HCT116 (cell line): Measurements from ENCODE around the gene THEMIS. TPM values are rescaled to one million over a fixed set of nuclear protein-coding genes. Genes with fewer than 3 reads are reported as not detected.

ENCODE experiments used
- ATAC-seq: fragments of 200-7000 bp; cut with Tn5 transposase; 2 replicates; pipeline ENCODE4 v1.9.1; 2020; ENCODE audit warnings: mild to moderate bottlenecking, moderate library complexity
- BruUV-seq: library from RNA; stranded (reverse); fragments of 400-500 nt; replicated peaks from 2 replicates; lab custom pipeline; 2021; lab: Mats Ljungman, UMichigan
- CTCF ChIA-PET: fragments of 300-600 bp; sonication (Branson Sonifier 250); formaldehyde crosslinking; loops from one replicate; lab custom pipeline; 2021; ENCODE audit warnings: antibody characterized with exemption; lab: Charles Lee
- POLR2A ChIA-PET: fragments of 300-600, 350-600 bp; sonication (Branson Sonifier 250); formaldehyde crosslinking; loops from one replicate; lab custom pipeline; 2021; ENCODE audit warnings: antibody characterized with exemption; lab: Charles Lee
- RAD21 ChIA-PET, 2 experiments: fragments of 300-600 bp; sonication (Branson Sonifier 250); formaldehyde crosslinking; loops; one replicate each; lab custom pipeline; 2023; ENCODE audit warnings: low total read pairs in 2 of 2; ENCODE audit not compliant: uncharacterized antibody in 2 of 2, unreplicated experiment in 2 of 2, low non-redundant PET in 1 of 2; lab: Charles Lee
- DNase-seq: peaks from one replicate; pipeline ENCODE4 v3.0.0-alpha.2; 2010; ENCODE audit warnings: low read depth, low spot score
- H2AFZ ChIP-seq: fragments of 200-600 bp; shearing (Covaris generic), sonication (generic); 2 replicates; pipeline ENCODE4 v1.6.1; 2017; ENCODE audit warnings: low read depth, mixed run types, mixed read lengths, antibody characterized with exemption, low read length; ENCODE audit not compliant: poor library complexity, severe bottlenecking
- H3K27ac ChIP-seq: 2 replicates; pipeline ENCODE4 v1.5.1; 2012; ENCODE audit warnings: low read depth, low read length
- H3K27me3 ChIP-seq: fragments of 200-600 bp; sonication (generic); 2 replicates; pipeline ENCODE4 v1.6.1; 2016; ENCODE audit warnings: mixed run types, low read length, mixed read lengths; ENCODE audit not compliant: insufficient read depth
- H3K36me3 ChIP-seq, 2 experiments: fragments of 200-500 bp in 1 of 2; fragments of 200-600 bp in 1 of 2; sonication (Bioruptor generic) in 1 of 2; sonication (generic) in 1 of 2; 2 replicates each; pipeline versions ENCODE4 v1.5.1 to v1.6.1; 2014 to 2016; ENCODE audit warnings: low read length in 2 of 2, inconsistent platforms in 1 of 2, mixed read lengths in 1 of 2, mixed run types in 1 of 2; ENCODE audit not compliant: insufficient read depth in 2 of 2, control insufficient read depth in 1 of 2
- H3K4me1 ChIP-seq, 2 experiments: fragments of 200-600 bp in 1 of 2; sonication (generic) in 1 of 2; 2 replicates each; pipeline versions ENCODE4 v1.5.1 to v1.6.1; 2012 to 2017; ENCODE audit warnings: low read length in 2 of 2, inconsistent platforms in 1 of 2, mild to moderate bottlenecking in 1 of 2, mixed read lengths in 1 of 2, mixed run types in 1 of 2, moderate library complexity in 1 of 2; ENCODE audit not compliant: insufficient read depth in 2 of 2, control insufficient read depth in 1 of 2
- H3K4me2 ChIP-seq: fragments of 200-600 bp; sonication (generic); 2 replicates; pipeline ENCODE4 v1.6.1; 2017; ENCODE audit warnings: mixed run types, low read length, mixed read lengths
- H3K4me3 ChIP-seq, 2 experiments: fragments of 200-600 bp in 1 of 2; sonication (generic) in 1 of 2; replicated peaks in 1 of 2; 2 replicates each; pipeline ENCODE4 v1.5.1; 2011 to 2016; ENCODE audit warnings: low read length in 2 of 2, control low read depth in 1 of 2, low read depth in 1 of 2, mild to moderate bottlenecking in 1 of 2, mixed read lengths in 1 of 2, mixed run types in 1 of 2
- H3K79me2 ChIP-seq: fragments of 200-600 bp; sonication (generic); 2 replicates; pipeline ENCODE4 v1.6.1; 2017; ENCODE audit warnings: mild to moderate bottlenecking, mixed run types, low read length, moderate library complexity, mixed read lengths; ENCODE audit not compliant: insufficient read depth
- H3K9ac ChIP-seq: fragments of 200-600 bp; sonication (generic); 2 replicates; pipeline ENCODE4 v1.6.1; 2016; ENCODE audit warnings: low read length, mixed read lengths
- H3K9me2 ChIP-seq: fragments of 200-600 bp; sonication (generic), shearing (Covaris generic); 2 replicates; pipeline ENCODE4 v1.6.1; 2017; ENCODE audit warnings: mixed run types, mild to moderate bottlenecking, moderate library complexity; ENCODE audit not compliant: insufficient read depth
- H3K9me3 ChIP-seq, 2 experiments: fragments of 200-500 bp in 1 of 2; fragments of 200-600 bp in 1 of 2; sonication (Bioruptor generic) in 1 of 2; sonication (generic) in 1 of 2; 2 replicates each; pipeline ENCODE4 v1.6.1; 2014 to 2017; ENCODE audit warnings: low read length in 2 of 2, mixed read lengths in 2 of 2, inconsistent platforms in 1 of 2, low read depth in 1 of 2, mild to moderate bottlenecking in 1 of 2, mixed run types in 1 of 2, moderate library complexity in 1 of 2; ENCODE audit not compliant: control insufficient read depth in 1 of 2, insufficient read depth in 1 of 2
- H4K20me1 ChIP-seq: fragments of 200-600 bp; sonication (generic), shearing (Covaris generic); 2 replicates; pipeline ENCODE4 v1.6.1; 2017; ENCODE audit warnings: mixed run types, mild to moderate bottlenecking, moderate library complexity; ENCODE audit not compliant: insufficient read depth
- CBX3 ChIP-seq: IDR thresholded peaks from 2 replicates; pipeline ENCODE4 v1.6.1; 2012; ENCODE audit warnings: low read depth
- ELF1 ChIP-seq: IDR thresholded peaks from 2 replicates; pipeline ENCODE4 v1.6.1; 2012; ENCODE audit warnings: low read depth, borderline replicate concordance
- EZH2 ChIP-seq: fragments of 200-600 bp; sonication (generic); IDR thresholded peaks from 2 replicates; pipeline ENCODE4 v1.6.1; 2017; ENCODE audit warnings: antibody characterized with exemption, mixed run types
- REST ChIP-seq: IDR thresholded peaks from 2 replicates; pipeline ENCODE4 v1.6.1; 2012; ENCODE audit warnings: low read depth
- SP1 ChIP-seq: IDR thresholded peaks from 2 replicates; pipeline ENCODE4 v1.6.1; 2012; ENCODE audit warnings: low read depth
- SRF ChIP-seq: IDR thresholded peaks from 2 replicates; pipeline ENCODE4 v1.6.1; 2012; ENCODE audit warnings: low read depth
- TCF7L2 ChIP-seq: IDR thresholded peaks from 2 replicates; pipeline ENCODE4 v1.7.0; 2011; ENCODE audit warnings: borderline replicate concordance, inconsistent platforms; ENCODE audit not compliant: insufficient read depth, insufficient read length; ENCODE audit errors: extremely low read depth
- ZFX ChIP-seq: fragments of 450-650 bp; IDR thresholded peaks from 2 replicates; pipeline ENCODE4 v1.6.1; 2017
- ZNF274 ChIP-seq: fragments of 200-500 bp; sonication (Bioruptor generic); IDR thresholded peaks from 2 replicates; pipeline ENCODE4 v1.6.1; 2014; ENCODE audit warnings: mild to moderate bottlenecking, low read depth, low read length, inconsistent platforms
- intact Hi-C: fragments of 100-400 bp; cut with micrococcal nuclease; formaldehyde crosslinking; loops from 2 replicates; pipeline ENCODE4 v1.10.0; 2022
- total RNA-seq: library from RNA; stranded (reverse); gene quantifications from one replicate; pipeline ENCODE4 v1.2.1, GENCODE V29; 2021; ENCODE audit not compliant: unreplicated experiment

Gene THEMIS
- total RNA-seq, 1 experiment from 2014 or later = 0.20 TPM

- no peak for ATAC-seq
- POLR2A ChIA-PET = no interaction called here
Observed at GRCh38 chr6:127924440-127924839, 23.6 kb upstream of the THEMIS start.

More at GRCh38 chr6:127924440-127924839, 23.6 kb upstream of the THEMIS start:
- Histone ChIP-seq H3K27me3 (no peaks in the 10 kb centered on the region), H4K20me1 (no peaks in the 10 kb centered on the region), H3K4me2 (no peak overlapping the region), H3K79me2 (no peaks in the 10 kb centered on the region), H3K9ac (no peak overlapping the region), H3K27ac (no peak overlapping the region), H3K9me3 (no peaks in the 10 kb centered on the region; a peak in 1 of 4 replicates), H3K4me3 (no peak overlapping the region), H2AFZ (no peak overlapping the region), H3K9me2 (no peaks in the 10 kb centered on the region), H3K4me1 (no peaks in the 10 kb centered on the region), H3K36me3 (no peaks in the 10 kb centered on the region)
- BruUV-seq = no TSS peak
- DNase-seq = no peak
- ChIA-PET RAD21 (no interaction called here), CTCF (no interaction called here)
- no peak for TF ChIP-seq TCF7L2
- no peak for TF ChIP-seq ELF1
- no peak for TF ChIP-seq CBX3
- no peak for TF ChIP-seq EZH2
- no peak for TF ChIP-seq ZFX
- TF ChIP-seq SRF = no peak
- TF ChIP-seq REST = no peak
- TF ChIP-seq ZNF274 = no peak
- TF ChIP-seq SP1 = no peak
- intact Hi-C loops = no loop called here
